ENCODE data around the gene TNF.

GRCh38 chr6:31556307-31556706 is 19.1 kb upstream of the TNF start:
- no peak for TF ChIP-seq CTCF (IDR thresholded peaks at IDR 0.05)
- no peak for TF ChIP-seq POLR2A (IDR thresholded peaks at IDR 0.05)

All from heart left ventricle (tissue), 13 donors.